GM19467 (cell line): ENCODE data around the gene COX15.
"Not testable (repeated sequence)": the region's sequence is repeated elsewhere in the genome, so short reads cannot be mapped to it uniquely, and the experiment has no call there.

Experiments
- ATAC-seq: cut with Tn5 transposase; IDR thresholded peaks from one replicate; pipeline ENCODE4 v1.9.1; 2021; ENCODE audit warnings: mild to moderate bottlenecking, moderate library complexity; ENCODE audit not compliant: unreplicated experiment

Gene COX15

DNA sequence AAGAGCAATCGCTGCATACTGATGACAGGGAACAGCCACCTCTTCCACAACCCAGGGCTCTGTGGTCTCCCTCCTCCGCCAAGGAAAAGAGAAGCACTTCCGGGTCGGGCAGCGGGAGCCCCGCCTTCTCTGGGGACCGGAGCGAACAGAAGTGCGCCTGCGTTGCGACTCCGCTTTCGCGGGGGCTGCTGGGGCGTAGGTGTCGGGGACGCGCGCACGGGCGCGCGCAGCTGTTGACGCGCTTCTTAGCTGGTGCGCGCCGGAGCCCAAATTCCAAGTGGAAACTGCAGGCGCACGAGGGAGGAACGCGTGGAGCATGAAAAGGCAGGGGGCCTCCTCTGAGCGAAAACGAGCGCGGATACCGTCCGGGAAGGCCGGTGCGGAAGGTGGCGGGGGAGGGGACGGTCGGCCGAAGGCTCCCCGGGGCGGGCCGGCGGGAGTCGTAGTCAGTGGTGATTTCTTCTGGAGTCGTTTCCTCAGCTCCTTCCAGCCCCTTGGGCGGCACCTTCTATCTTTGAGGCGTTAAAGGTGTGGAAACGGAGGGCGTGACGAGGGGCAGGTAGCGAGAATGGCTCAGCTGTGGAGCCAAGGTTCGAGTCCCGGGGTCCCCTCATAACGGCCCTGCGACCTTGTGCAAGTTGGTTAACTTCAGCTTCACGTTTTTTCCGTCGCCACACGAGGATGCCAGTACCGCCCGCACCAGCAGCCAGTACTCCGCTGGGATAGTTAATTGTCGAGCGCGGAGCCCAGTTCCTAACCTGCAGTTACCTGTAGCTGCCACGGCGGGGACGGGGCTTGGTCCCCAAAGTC, at the start of gene COX15, which contains the start of gene CUTC:
COX15 (minus strand) TSS at position 95 of the 810 bp plus-strand sequence; CDS start at position 17, 78 bp downstream.
CUTC (plus strand) TSS at position 202 of the 810 bp plus-strand sequence; CDS start at position 317, 115 bp downstream.
- ATAC-seq = peak; percentile 86

DNA sequence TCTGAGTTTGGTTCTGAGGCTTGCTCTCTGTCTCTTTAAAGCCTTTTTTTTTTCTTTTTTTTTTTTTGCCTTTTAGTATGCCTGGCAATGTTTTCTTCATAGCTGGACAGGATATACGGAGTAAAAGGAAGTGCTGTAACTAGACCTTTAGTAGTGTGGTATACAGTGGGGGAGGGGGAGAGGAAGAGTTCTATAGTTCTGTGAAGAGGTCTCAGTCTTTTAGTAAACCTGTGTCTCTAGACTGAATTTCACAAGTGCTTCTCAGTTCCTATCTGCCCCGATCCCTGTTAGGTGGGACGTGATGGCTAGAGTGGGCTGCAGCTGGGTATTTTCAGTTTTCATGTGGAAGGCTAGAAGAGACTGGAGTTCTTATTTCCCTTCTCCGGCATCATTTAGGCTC, 47.4 kb upstream of the COX15 start:
- no peak for ATAC-seq

DNA sequence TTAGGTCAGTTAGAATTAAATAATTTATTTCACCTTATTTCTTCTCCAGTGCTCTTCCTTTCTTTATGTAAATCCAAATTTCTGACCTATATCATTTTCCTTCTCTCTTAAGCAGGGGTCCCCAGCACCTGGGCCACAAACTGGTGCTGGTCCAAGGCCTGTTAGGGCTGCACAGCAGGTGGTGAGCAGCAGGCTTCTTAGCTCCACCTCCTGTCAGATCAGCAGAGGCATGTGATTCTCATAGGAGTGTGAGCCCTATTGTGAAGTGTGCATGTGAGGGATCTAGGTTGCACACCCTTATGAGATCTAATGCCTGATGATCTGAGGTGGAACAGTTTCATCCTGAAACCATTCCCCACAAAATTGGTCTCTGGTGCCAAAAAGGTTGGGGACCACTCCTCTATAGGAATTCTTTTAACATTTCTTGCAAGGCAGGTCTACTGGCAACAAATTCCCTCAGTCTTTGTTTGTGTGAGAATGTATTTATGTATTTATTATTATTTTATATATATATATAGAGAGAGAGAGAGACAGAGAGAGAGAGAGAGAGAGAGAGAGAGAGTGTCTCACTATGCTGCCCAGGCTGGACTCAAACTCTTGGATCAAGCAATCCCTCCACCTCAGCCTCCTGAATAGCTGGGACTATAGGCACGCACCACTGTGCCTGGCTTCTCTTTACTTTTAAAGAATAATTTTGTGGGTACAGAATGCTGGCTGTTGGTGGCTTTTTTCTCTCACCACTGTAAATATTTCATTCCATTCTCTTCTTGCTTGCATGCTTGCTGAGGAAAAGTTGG, 46.2 kb upstream of the COX15 start:
- no peak for ATAC-seq

DNA sequence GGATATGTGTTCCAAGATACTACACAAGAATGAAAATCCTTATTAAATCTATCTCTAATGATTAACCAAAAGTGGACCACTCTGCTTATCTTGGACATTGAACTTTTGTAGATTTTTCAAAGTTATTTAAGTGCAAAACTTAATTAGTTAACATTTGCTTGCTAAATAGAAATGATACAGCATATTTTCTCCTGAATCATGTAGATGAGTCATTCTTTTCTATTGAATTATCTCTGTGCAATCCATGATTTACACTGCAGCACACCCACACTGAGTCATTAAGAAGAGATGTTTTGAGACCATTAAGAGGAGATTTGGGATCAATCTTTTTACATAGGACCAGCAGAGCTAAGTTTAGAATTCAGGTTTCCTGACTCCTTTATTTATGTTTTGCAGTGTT, 43.9 kb upstream of the COX15 start:
- ATAC-seq = no peak

DNA sequence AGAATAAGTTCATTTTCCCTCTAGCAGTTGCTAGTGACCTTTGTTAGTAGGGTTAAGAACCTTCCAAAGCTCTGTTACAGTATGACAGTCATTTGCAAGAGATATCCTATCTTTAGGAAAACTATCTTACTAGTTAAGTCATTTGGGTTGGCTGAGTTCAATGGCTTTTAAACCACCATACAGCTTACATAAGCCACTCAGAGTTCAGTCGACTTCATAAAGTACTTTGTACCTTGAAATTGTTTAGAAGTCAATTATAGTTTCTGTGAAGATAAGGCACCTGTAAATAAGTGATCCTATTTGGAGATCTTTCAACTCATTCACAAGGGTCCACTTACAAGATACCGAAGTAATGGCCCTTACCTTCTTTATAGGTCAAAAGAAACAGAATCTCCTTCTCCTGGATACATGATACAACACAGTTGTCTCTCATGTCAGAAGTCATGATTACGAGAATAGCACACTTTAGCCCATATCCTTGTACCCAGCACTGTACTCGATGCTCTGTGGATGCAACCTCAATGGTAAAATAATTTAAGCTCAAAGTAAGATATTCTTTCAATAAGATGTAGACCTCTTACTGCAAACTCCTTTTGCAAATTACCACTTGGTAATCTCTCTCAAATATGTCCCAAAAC, 38.6 kb upstream of the COX15 start:
- ATAC-seq = no peak

DNA sequence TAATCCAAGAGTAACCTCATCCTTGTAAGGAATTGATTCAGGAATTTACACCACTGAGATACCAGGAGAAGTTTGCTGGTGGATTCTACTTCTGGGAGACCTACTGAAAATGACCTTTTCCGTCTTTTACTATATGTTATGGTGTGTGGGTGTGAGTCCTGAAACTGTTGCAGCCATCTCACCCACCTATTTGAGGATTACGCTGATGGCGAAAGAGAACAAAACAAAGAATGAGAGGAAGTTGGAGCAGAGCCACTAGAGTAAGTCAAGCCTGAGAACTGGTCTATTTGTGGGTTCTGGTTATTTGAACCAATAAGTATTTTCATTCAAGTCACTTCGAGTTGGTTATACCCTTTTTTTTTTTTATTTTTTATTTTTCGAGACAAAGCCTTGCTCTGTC, 37.8 kb upstream of the COX15 start:
- ATAC-seq = no peak

DNA sequence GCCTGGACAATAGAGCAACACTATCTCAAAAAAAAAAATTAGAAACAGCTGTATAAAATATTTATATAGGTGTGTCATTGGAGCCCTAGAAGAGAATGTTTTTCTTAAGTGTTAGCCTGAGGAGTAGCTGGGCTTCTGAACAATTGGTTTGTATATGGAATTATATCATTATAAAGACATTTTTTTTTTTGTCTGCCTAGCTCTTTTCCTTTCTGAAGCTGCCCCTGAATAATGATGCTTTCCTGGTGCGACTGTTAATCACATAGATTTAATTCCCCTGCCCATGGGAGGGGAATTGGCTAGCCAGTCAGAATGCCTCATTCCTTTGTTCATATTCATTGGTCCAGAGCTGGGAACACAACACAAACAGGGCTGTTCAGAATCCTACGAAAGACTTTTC, 36.6 kb upstream of the COX15 start:
- ATAC-seq = no peak

DNA sequence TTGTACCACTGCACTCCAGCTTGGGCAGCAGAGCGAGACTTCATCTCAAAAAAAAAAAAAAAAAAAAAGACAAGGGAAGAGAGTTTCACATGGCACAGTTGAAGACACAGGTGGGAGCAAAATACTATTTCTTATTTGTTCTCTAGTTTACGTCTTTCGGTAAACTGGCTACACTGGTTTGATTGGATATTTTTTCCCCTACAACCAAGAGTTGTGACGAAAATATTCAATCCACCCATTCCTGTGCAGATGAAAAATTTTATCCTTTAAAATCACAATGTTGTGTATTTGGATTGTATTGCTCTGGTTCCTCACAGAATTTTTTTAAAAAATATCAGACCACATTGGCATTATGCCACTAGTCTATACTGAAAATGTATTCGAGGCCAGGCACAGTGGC, 36.0 kb upstream of the COX15 start:
- ATAC-seq = no peak

DNA sequence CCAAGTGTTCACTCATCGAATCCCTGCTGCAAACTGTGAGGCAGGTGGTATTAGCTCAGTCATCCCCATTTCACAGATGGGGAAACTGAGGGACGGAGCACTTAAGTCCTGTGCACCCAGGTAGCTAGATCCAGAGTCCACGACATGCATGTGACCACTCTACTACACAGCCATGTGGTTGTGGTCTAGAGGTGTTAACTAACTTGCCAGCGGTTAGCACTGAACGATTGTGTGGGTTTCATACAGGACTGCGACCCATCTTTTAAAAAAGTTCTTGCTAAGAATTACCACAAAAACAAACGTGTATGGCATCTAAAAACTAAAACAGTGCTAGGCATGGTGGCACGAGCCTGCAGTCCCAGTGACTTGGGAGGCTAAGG, 34.4 kb upstream of the COX15 start:
- ATAC-seq = peak; percentile 70

DNA sequence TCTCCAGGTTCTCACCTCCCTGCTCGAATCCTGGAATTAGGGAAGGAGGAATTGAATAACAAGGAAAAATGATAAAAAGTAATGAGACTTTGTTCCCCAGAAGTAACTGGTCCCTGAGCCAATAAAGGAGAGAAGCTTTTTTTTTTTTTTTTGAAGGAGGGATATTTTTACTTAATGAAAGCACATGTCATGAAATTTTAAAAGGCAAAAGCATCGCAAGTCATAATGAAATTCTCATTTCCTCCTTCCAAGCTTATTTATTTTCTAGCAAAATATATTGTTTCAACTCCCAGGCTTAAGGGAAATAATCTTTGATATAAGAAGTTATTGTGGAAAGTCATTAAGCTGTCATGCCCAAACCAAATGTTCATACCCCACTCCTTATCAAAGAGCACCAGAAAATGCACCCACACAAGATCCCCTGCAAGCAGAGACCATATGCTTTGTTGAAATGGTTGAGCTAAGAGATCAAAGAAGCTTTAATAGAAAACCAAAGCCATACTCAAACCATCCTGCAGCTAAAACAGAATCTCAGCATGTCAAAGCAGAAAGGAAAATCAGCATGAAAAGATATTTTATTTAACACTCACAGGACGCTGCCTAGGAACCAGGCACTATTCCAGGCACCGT, 33.9 kb upstream of the COX15 start:
- no peak for ATAC-seq

DNA sequence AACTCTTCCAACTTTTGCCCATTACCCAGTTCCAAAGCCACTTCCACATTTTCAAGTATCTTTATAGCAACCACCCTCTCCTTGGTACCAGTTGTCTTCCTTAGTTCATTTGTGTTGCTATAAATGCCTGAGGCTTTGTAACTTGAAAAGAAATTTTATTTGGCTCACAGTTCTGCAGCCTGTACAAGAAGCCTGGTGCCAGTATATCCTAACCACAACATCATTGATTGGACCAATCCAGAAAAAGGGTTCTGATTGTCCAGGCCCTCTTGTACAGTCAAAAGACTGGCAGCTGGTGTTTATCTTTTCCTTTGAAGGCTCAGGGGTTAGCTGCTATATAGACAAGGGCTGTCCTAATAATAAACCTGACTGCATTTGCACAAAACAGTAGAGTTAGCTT, 29.4 kb upstream of the COX15 start:
- no peak for ATAC-seq

DNA sequence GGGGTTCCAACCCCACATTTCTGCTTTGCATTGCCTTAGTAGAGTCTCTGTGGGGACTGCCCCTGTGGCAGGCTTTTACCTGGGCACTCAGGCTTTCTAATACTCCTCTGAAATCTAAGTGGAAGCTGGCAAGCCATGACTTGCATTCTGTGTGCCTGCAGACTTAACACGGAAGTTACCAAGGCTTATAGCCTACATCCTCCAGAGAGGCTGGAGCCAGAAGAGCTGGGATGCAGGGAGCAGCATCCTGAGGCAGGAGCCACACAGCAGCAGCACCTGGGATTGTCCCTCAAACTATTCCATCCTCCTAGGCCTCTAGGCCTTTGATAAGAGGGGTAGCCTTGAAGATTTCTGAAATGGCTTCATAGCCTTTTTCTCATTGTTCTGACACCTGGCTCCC, 28.4 kb upstream of the COX15 start:
- ATAC-seq = no peak

DNA sequence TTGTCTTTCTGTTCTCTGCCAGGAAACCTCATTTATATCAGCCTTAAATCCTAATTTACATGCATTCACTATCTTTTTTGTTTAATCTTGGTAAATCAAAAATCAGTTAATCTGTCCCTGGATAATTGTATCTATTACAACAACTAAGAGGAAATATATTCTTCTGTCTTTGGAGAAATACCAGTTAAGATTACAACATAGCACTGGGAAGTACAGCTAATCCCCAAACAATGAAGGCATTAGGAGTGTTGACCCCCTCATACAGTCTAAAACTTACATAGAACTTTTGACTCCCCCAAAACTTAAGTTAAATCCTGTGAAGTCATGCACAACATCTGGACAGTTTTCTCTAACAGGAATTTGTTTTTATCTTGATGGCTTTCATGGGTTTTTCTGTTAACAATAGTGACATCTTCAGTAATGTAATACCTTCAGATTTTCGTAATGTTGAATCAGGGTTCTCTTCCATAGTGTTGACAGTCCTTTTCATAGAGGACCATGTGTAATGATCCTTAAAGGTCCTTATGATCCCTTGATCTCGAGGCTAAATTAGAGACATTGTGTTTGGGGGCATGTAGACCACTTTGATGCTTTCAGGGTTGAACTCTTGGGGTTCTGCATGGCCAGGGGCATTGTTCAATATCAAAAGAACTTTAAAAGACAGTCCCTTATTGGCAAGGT, 26.4 kb upstream of the COX15 start:
- ATAC-seq = no peak

- no peak for ATAC-seq
Measured at GRCh38 chr10:99756159-99756558, 24.2 kb upstream of the COX15 start.

GRCh38 chr10:99754670-99755069, 22.7 kb upstream of the COX15 start:
- ATAC-seq = no peak

DNA sequence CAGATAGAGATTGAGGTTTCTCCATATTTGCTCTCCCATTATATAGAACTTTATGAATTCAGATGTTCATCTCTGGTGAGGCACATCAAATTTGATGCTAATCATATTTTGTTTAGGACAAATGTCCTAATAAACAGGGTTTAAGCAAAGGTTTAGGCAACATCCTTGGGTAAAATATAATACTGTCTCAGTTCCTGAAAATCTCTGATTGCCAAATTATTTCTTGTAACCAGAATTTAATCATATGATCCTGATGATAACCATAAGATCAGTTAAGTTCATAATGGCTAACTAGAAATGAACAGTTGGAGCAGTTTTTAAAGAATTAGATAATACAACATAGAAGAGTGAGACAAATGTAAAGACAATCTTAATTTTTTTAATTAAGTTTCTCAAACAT, 18.7 kb upstream of the COX15 start:
- no peak for ATAC-seq

GRCh38 chr10:99748823-99749451, 17.0 kb upstream of the COX15 start:
- no peak for ATAC-seq

- ATAC-seq = not testable (repeated sequence)
Measured at GRCh38 chr10:99746166-99746565, 14.2 kb upstream of the COX15 start.

GRCh38 chr10:99743841-99744240, 11.9 kb upstream of the COX15 start:
- no peak for ATAC-seq

DNA sequence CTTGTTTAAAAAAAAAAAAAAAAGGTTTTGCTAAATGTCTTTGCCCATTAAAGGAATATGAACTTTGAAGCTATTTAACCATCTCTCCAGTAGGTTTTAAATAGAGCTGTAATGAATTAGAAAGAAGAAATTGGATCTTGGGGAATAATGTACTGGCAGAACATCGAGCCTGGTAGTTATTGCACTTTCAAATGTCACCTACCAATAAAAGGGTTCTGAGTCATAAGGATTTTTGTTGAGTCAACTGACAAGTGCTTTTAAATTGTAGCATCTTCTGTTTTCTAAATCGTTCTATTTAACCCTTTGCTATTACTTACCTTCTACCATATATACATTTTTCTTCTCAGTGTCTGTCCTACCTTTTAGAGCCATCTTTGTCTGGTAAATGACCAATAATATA, 10.8 kb upstream of the COX15 start:
- no peak for ATAC-seq
